Neuronal stem cell (in vitro differentiated cells): ENCODE data around the gene CROCC.
A peak's percentile ranks its signal among the peaks of the same experiment; 100 is the strongest.
"Not testable (repeated sequence)": the region's sequence is repeated elsewhere in the genome, so short reads cannot be mapped to it uniquely, and the experiment has no call there.

ENCODE experiments used
- DNase-seq: peaks from one replicate; pipeline ENCODE4 v3.0.0-alpha.2; 2013; ENCODE audit warnings: low spot score
- H2AFZ ChIP-seq: one replicate; pipeline ENCODE4 v1.6.1; 2013; ENCODE audit warnings: mild to moderate bottlenecking, low read length, inconsistent platforms
- H2AK5ac ChIP-seq: 2 replicates; pipeline ENCODE4 v1.6.1; 2013; ENCODE audit warnings: low read depth, mild to moderate bottlenecking, inconsistent platforms, low read length, moderate library complexity, mixed read lengths
- H2BK120ac ChIP-seq: 2 replicates; pipeline ENCODE4 v1.6.1; 2013; ENCODE audit warnings: low read depth, mild to moderate bottlenecking, inconsistent platforms, low read length, moderate library complexity, mixed read lengths
- H2BK12ac ChIP-seq: one replicate; pipeline ENCODE4 v1.6.1; 2013; ENCODE audit warnings: low read length, inconsistent platforms
- H2BK15ac ChIP-seq: 2 replicates; pipeline ENCODE4 v1.6.1; 2013; ENCODE audit warnings: mild to moderate bottlenecking, low read length, inconsistent platforms, mixed read lengths
- H2BK5ac ChIP-seq: one replicate; pipeline ENCODE4 v1.6.1; 2013; ENCODE audit warnings: inconsistent platforms, mild to moderate bottlenecking, low read length, moderate library complexity
- H3K14ac ChIP-seq: one replicate; pipeline ENCODE4 v1.6.1; 2013; ENCODE audit warnings: low read length, inconsistent platforms
- H3K18ac ChIP-seq: 2 replicates; pipeline ENCODE4 v1.6.1; 2013; ENCODE audit warnings: low read length, inconsistent platforms
- H3K23ac ChIP-seq: 2 replicates; pipeline ENCODE4 v1.6.1; 2013; ENCODE audit warnings: low read depth, mild to moderate bottlenecking, mixed read lengths, low read length, inconsistent platforms; ENCODE audit not compliant: poor library complexity
- H3K27ac ChIP-seq: replicated peaks from 3 replicates; pipeline ENCODE4 v1.5.1; 2013; ENCODE audit warnings: low read length, inconsistent platforms
- H3K27me3 ChIP-seq, 3 experiments: 2 replicates each; pipeline ENCODE4 v1.6.1; 2013; ENCODE audit warnings: low read length in 3 of 3, mild to moderate bottlenecking in 2 of 3, inconsistent platforms in 1 of 3, low read depth in 1 of 3, mixed read lengths in 1 of 3, moderate library complexity in 1 of 3; ENCODE audit not compliant: control insufficient read depth in 3 of 3, insufficient read depth in 3 of 3
- H3K36me3 ChIP-seq, 2 donors: replicated peaks in 1 of 2; 2 replicates each; pipeline ENCODE4 v1.6.1; 2013; ENCODE audit warnings: low read length in 2 of 2; ENCODE audit not compliant: control insufficient read depth in 2 of 2, insufficient read depth in 2 of 2
- H3K4ac ChIP-seq: 2 replicates; pipeline ENCODE4 v1.6.1; 2013; ENCODE audit warnings: inconsistent platforms, mild to moderate bottlenecking, low read length, moderate library complexity
- H3K4me1 ChIP-seq, 2 donors: 1 replicate in 1 of 2; 2 replicates in 1 of 2; pipeline ENCODE4 v1.6.1; 2013; ENCODE audit warnings: low read length in 2 of 2, low read depth in 1 of 2; ENCODE audit not compliant: control insufficient read depth in 2 of 2, insufficient read depth in 1 of 2
- H3K4me2 ChIP-seq: one replicate; pipeline ENCODE4 v1.6.1; 2013; ENCODE audit warnings: mild to moderate bottlenecking, low read length, inconsistent platforms; ENCODE audit not compliant: insufficient read depth, poor library complexity, severe bottlenecking
- H3K4me3 ChIP-seq, 2 donors: 2 replicates each; pipeline ENCODE4 v1.5.1; 2013; ENCODE audit warnings: low read length in 2 of 2, mild to moderate bottlenecking in 2 of 2, inconsistent platforms in 1 of 2, moderate library complexity in 1 of 2
- H3K79me1 ChIP-seq: one replicate; pipeline ENCODE4 v1.6.1; 2013; ENCODE audit warnings: low read depth, mild to moderate bottlenecking, inconsistent platforms, low read length, moderate library complexity
- H3K9ac ChIP-seq: one replicate; pipeline ENCODE4 v1.6.1; 2013; ENCODE audit warnings: mild to moderate bottlenecking, low read depth, low read length, inconsistent platforms; ENCODE audit not compliant: poor library complexity
- H3K9me3 ChIP-seq, 2 donors: replicated peaks in 1 of 2; 2 replicates each; pipeline versions ENCODE3 to v1.6.1; 2013; ENCODE audit warnings: low read length in 2 of 2, mild to moderate bottlenecking in 2 of 2, inconsistent platforms in 1 of 2, low read depth in 1 of 2, mixed read lengths in 1 of 2, moderate library complexity in 1 of 2; ENCODE audit not compliant: control insufficient read depth in 2 of 2, insufficient read depth in 1 of 2
- H4K8ac ChIP-seq: one replicate; pipeline ENCODE4 v1.6.1; 2013; ENCODE audit warnings: low read depth, mild to moderate bottlenecking, inconsistent platforms, low read length, moderate library complexity
- H4K91ac ChIP-seq: one replicate; pipeline ENCODE4 v1.6.1; 2013; ENCODE audit warnings: low read length, low read depth, mild to moderate bottlenecking, inconsistent platforms; ENCODE audit not compliant: poor library complexity
- WGBS, 2 donors: extraction: QIAGEN DNeasy Blood & Tissue Kit; methylation state at CpG; one replicate each; pipeline ENCODE4 v1.1.7; 2013; ENCODE audit warnings: missing lambda C conversion rate in 2 of 2, mixed read lengths in 1 of 2; ENCODE audit not compliant: insufficient read length in 2 of 2, insufficient replicate concordance in 1 of 2; ENCODE audit errors: extremely low coverage in 2 of 2; 5-methylcytosine and 5-hydroxymethylcytosine counted together

The CROCC gene

DNA sequence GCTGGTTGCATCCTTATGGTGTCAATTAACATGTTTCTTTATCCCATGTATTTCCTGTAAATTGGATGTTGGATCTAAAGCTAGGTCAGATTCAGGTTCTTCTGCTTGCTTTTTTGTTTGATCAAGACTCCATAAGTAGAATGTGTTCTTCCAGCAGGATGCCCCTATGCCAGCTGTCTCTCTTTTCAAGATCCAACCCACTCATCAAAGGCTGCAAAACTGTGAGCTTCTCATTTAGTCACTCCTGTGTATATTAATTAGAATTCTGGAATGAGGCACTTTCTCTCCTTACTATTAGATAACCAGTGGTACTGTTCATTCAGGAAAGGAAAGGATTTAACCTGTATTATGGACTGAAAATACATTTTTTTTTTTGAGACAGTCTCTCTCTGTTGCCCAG lies 12.2 kb downstream of the CROCC start:
- H3K4me1 ChIP-seq, H3K27me3 ChIP-seq, H2BK15ac ChIP-seq, H2BK5ac ChIP-seq, H3K14ac ChIP-seq, H2BK120ac ChIP-seq, H3K4me3 ChIP-seq, DNase-seq, H3K23ac ChIP-seq, H2AK5ac ChIP-seq, H4K91ac ChIP-seq, H3K18ac ChIP-seq, H4K8ac ChIP-seq, H3K79me1 ChIP-seq, H3K9ac ChIP-seq, H3K9me3 ChIP-seq, H2AFZ ChIP-seq, H3K27ac ChIP-seq, H3K4me2 ChIP-seq, H3K4ac ChIP-seq, H2BK12ac ChIP-seq: not testable (repeated sequence)
- H3K36me3 ChIP-seq = peaks cover 38 to 51% of the 10 kb centered on the region in 2 donors

DNA sequence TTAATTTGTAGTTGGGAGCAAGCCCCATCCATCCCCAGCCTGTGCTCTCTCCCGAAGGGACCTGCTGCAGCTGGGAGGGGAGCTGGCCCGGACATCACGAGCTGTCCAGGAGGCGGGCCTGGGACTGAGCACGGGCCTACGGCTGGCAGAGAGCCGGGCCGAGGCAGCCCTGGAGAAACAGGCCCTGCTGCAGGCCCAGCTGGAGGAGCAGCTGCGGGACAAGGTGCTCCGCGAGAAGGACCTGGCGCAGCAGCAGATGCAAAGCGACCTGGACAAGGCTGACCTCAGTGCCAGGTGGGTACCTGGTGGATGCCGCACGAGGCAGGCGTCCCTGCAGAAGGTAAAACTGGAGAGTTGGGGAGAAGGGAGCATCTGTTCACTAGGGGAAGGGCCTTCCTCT lies 14.8 kb downstream of the CROCC start:
- no CpG with 5 or more reads among the region's 16 CpGs for WGBS, 2 donors
- not testable (repeated sequence) for H3K23ac ChIP-seq, H3K4me2 ChIP-seq, H3K18ac ChIP-seq, H4K91ac ChIP-seq, H2BK120ac ChIP-seq, H3K14ac ChIP-seq, H2AFZ ChIP-seq, H3K27ac ChIP-seq, H4K8ac ChIP-seq, H3K79me1 ChIP-seq, H3K9ac ChIP-seq, H2BK15ac ChIP-seq, H3K4me3 ChIP-seq, H3K4me1 ChIP-seq, H2BK12ac ChIP-seq, DNase-seq, H2AK5ac ChIP-seq, H2BK5ac ChIP-seq, H3K4ac ChIP-seq, H3K27me3 ChIP-seq, H3K9me3 ChIP-seq
- H3K36me3 ChIP-seq = peaks cover 31 to 48% of the 10 kb centered on the region in 2 donors

DNA sequence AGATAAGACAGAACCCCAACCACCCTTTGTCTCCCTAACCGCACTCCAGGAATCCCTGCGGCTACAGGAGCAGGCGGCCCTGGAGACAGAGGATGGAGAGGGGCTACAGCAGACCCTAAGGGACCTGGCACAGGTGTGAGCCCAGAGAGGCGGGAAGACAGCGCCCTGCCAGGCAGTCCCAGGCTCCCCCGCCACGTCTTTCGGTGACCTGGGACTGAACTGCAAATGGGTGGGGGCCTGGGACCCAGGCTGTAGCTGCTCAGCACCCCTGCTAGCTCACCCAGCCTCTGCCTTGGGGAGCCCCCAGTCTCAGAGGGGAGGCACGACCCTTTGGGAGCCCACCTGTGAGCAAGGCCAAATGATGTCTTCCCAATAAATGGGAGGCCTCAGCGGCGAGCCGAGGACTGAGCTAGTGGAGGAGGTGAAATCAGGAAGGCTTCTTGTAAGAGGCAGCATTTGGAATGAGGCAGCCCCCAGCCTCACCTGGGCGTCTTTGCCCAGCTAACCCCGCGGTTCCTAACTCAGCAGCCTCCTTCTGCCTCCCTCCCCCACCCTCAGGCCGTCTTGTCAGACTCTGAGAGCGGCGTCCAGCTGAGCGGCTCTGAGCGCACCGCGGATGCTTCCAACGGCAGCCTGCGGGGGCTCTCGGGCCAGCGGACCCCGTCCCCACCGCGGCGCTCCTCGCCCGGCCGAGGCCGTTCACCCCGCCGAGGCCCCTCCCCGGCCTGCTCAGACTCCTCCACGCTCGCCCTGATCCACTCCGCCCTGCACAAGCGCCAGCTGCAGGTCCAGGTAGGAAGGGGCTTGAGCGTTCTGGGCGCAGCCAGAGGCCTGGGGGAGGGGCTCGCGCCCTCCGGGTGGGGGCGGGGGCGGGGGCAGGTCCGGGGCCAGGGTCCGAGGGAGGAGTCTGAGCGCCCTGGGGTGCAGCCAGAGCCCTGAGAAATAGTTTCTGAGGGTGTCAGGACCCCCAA lies 16.9 kb downstream of the CROCC start:
- Histone ChIP-seq H3K4me1 (peaks cover 0 to 3% of the 10 kb centered on the region in 2 donors), H3K14ac (no peak overlapping the region), H3K79me1 (no peaks in the 10 kb centered on the region), H2BK12ac (peak overlapping the region; percentile 3), H3K27ac (no peak overlapping the region), H3K27me3 (no peaks in the 10 kb centered on the region), H3K18ac (peak overlapping the region; percentile 87), H2BK5ac (peak overlapping the region; percentile 75), H3K36me3 (peaks cover 34 to 49% of the 10 kb centered on the region in 2 donors), H3K4ac (no peak overlapping the region), H2BK120ac (no peak overlapping the region), H3K9ac (peak overlapping the region; percentile 86), H4K91ac (no peak overlapping the region), H2BK15ac (no peak overlapping the region), H3K4me3 (no peak overlapping the region), H3K9me3 (no peaks in the 10 kb centered on the region), H4K8ac (no peak overlapping the region), H3K23ac (peak overlapping the region; percentile 89), H2AFZ (no peak overlapping the region), H2AK5ac (peak overlapping the region; percentile 84), H3K4me2 (peak overlapping the region; percentile 18)
- no CpG with 5 or more reads among the region's 51 CpGs for WGBS, 2 donors
- DNase-seq = no peak

DNA sequence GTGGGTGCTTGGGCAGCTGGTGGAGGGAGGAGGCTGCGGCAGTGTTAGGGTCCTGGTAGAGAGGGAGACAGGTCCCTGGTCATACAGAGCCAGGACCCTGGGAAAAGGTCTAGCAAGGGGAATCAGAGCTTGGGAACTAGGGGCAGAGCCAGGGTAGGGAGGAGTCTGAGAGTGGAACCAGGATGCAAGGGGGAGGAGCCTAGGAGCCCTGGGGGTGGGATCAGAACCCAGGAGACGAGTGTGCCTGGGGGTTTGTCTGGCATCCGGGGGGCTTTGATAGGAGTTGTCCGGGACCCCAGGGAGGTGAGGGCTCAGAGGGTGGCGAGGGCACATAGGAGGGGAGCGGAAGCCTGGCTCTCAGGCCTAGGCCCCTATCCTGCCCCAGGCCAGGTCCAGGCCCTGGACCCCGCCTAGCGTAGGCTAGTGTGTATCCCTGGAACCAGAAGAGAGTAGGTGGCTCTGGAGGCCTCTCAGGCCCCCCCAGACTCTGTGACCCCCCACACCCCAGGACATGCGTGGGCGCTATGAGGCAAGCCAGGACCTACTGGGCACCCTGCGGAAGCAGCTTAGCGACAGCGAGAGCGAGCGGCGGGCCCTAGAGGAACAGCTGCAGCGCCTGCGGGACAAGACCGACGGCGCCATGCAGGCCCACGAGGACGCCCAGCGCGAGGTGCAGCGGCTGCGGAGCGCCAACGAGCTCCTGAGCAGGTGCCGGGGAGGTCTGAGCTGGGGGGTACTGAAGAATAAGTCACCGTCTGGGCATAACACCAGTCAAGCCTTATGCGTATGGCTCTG lies 17.9 kb downstream of the CROCC start:
- Histone ChIP-seq H3K9ac (peak overlapping the region; percentile 21), H3K18ac (peak overlapping the region; percentile 76), H3K36me3 (peaks cover 39 to 49% of the 10 kb centered on the region in 2 donors), H3K27ac (peak overlapping the region; percentile 6)
- H3K9me3 ChIP-seq, H2BK5ac ChIP-seq, H3K4me3 ChIP-seq, H3K27me3 ChIP-seq, H2BK15ac ChIP-seq, H2AK5ac ChIP-seq, H3K4ac ChIP-seq, H3K14ac ChIP-seq, H3K79me1 ChIP-seq, H3K4me1 ChIP-seq, H3K4me2 ChIP-seq, H3K23ac ChIP-seq, H2BK120ac ChIP-seq, H4K91ac ChIP-seq, H2AFZ ChIP-seq, H2BK12ac ChIP-seq, H4K8ac ChIP-seq, DNase-seq: not testable (repeated sequence)
- no CpG with 5 or more reads among the region's 32 CpGs for WGBS, 2 donors
